HepG2 (cell line): ENCODE measurements around the gene CRADD. TPM values are rescaled to one million over a fixed set of nuclear protein-coding genes. Genes with fewer than 3 reads are reported as not detected.
A peak's percentile ranks its signal among the peaks of the same experiment; 100 is the strongest.

Experiments
- MEIS2 ChIP-seq: sonication (generic); formaldehyde crosslinking; IDR thresholded peaks from 2 replicates; pipeline ENCODE4 v1.9.0; 2021; ENCODE audit warnings: mild to moderate bottlenecking, missing genetic modification reagents
- REL ChIP-seq: sonication (generic); formaldehyde crosslinking; conservative IDR thresholded peaks from 2 replicates; pipeline ENCODE4 v1.8.0; 2022; ENCODE audit warnings: mild to moderate bottlenecking, missing genetic modification reagents, moderate library complexity
- RXRB ChIP-seq: IDR thresholded peaks from 2 replicates; pipeline ENCODE4 v1.6.1; 2016; ENCODE audit warnings: borderline replicate concordance, missing genetic modification reagents, missing compliant biosample characterization
- ZNF274 ChIP-seq: sonication (generic); formaldehyde crosslinking; IDR thresholded peaks from 2 replicates; pipeline ENCODE4 v1.5.1; 2020; ENCODE audit warnings: mild to moderate bottlenecking, missing genetic modification reagents
- ZNF451 ChIP-seq: sonication (generic); formaldehyde crosslinking; IDR thresholded peaks from 2 replicates; pipeline ENCODE4 v1.5.0; 2020; ENCODE audit warnings: mild to moderate bottlenecking, missing genetic modification reagents
- ZNF557 ChIP-seq: sonication (generic); formaldehyde crosslinking; IDR thresholded peaks from 2 replicates; pipeline ENCODE4 v1.4.0; 2020; ENCODE audit warnings: missing genetic modification reagents
- ZNF720 ChIP-seq: sonication (generic); formaldehyde crosslinking; IDR thresholded peaks from 2 replicates; pipeline ENCODE4 v1.4.0; 2020; ENCODE audit warnings: missing genetic modification reagents
- polyA plus RNA-seq, 8 experiments: library from polyadenylated mRNA; depleted of rRNA in 3 of 8; stranded (reverse) in 7 of 8; unstranded in 1 of 8; fragments of >200 nt; fragmentation: Illumina TruSeq in 4 of 8; extraction: Trizol in 4 of 8; gene quantifications; 2 replicates each; pipeline versions ENCODE4 v1.2.1 to v1.2.3, GENCODE V29; 2011 to 2016; ENCODE audit warnings: low read depth in 4 of 8, missing spikeins in 1 of 8, mixed read lengths in 1 of 8; ENCODE audit not compliant: insufficient read depth in 1 of 8
- total RNA-seq, 5 experiments: library from RNA; depleted of rRNA; stranded (reverse); fragments of >200 nt; fragmentation: Illumina TruSeq; extraction: Trizol; gene quantifications; 2 replicates each; pipeline ENCODE4 v1.2.3, GENCODE V29; 2016; ENCODE audit warnings: low read depth in 1 of 5
- TF ChIP-seq, protein P1 (sequence below): sonication (generic); formaldehyde crosslinking; IDR thresholded peaks from 2 replicates; pipeline ENCODE4 v1.9.0; 2021; ENCODE audit warnings: missing genetic modification reagents, borderline replicate concordance
- TF ChIP-seq, protein P2 (sequence below), 2 experiments: sonication (generic) in 1 of 2; formaldehyde crosslinking in 1 of 2; IDR thresholded peaks; 2 replicates each; pipeline versions ENCODE4 v1.5.1 to v1.6.1; 2011 to 2020; ENCODE audit warnings: borderline replicate concordance in 1 of 2, low read depth in 1 of 2, low read length in 1 of 2, mild to moderate bottlenecking in 1 of 2, missing genetic modification reagents in 1 of 2, moderate library complexity in 1 of 2
- TF ChIP-seq, protein P3 (sequence below): sonication (generic); formaldehyde crosslinking; IDR thresholded peaks from 2 replicates; pipeline ENCODE4 v1.5.1; 2020; ENCODE audit warnings: missing genetic modification reagents, mild to moderate bottlenecking, borderline replicate concordance

The CRADD gene
- total and polyA plus RNA-seq, 2 of the 13 experiments (the other 11 are each of a cell fraction or from before 2014, with no cell fraction given): 12.4 to 18.8 TPM

DNA sequence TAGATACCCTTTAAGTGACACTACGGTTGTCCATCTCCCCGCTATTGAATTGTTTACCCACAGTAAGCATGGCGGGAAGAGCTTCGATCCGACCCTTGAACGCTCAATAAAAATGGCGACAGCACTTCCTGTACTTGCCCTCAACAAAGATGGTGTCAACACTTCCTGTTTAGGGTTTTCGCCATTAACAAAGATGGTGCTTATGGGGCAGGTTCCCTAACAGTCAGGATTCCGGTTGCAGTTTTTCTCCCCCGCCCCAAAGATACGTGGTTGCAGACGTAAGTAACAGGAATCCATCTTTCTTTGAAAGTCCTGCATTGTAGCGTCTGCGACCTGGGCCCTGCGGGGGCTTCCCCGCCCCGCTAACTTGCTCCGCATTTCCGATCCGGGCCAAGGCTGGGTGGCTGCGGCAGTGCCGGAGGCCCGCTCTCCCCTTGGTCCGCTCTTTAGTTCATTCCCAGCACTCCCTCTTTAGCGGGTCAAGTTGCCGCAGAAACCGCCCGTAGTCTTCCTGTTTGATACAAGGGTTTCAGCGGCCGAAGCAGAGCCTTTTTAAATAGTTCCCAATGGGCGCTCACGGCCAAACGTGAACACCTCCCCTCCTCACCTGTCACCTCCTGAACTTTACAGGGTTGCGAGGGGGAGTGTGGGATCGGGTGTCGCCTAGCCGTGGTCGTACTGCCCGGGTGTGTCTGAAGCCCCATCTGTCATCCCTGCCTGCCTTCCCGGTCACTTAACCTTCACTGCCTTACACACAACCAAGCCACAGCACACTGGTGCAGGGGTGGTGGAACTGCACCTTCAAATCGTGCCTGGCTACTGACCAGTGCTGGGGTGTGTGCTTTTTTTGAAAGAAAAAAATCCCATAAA, at the start of gene CRADD (continued):
- peak; percentile 58; the same call in 1 of the 2 replicates for TF ChIP-seq RXRB (CRISPR knock-in tag)
- TF ChIP-seq ZNF720: no peak
- TF ChIP-seq, protein P1, sequence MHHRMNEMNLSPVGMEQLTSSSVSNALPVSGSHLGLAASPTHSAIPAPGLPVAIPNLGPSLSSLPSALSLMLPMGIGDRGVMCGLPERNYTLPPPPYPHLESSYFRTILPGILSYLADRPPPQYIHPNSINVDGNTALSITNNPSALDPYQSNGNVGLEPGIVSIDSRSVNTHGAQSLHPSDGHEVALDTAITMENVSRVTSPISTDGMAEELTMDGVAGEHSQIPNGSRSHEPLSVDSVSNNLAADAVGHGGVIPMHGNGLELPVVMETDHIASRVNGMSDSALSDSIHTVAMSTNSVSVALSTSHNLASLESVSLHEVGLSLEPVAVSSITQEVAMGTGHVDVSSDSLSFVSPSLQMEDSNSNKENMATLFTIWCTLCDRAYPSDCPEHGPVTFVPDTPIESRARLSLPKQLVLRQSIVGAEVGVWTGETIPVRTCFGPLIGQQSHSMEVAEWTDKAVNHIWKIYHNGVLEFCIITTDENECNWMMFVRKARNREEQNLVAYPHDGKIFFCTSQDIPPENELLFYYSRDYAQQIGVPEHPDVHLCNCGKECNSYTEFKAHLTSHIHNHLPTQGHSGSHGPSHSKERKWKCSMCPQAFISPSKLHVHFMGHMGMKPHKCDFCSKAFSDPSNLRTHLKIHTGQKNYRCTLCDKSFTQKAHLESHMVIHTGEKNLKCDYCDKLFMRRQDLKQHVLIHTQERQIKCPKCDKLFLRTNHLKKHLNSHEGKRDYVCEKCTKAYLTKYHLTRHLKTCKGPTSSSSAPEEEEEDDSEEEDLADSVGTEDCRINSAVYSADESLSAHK (CRISPR knock-in tag): no peak
- TF ChIP-seq ZNF557: no peak
- TF ChIP-seq, protein P2, sequence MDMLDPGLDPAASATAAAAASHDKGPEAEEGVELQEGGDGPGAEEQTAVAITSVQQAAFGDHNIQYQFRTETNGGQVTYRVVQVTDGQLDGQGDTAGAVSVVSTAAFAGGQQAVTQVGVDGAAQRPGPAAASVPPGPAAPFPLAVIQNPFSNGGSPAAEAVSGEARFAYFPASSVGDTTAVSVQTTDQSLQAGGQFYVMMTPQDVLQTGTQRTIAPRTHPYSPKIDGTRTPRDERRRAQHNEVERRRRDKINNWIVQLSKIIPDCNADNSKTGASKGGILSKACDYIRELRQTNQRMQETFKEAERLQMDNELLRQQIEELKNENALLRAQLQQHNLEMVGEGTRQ (IDR thresholded peaks at IDR 0.05; ENCODE audit: low read depth, low read length): no peak
- TF ChIP-seq, protein P2 (CRISPR knock-in tag; IDR thresholded peaks at IDR 0.05; ENCODE audit: borderline replicate concordance): no peak
- TF ChIP-seq MEIS2 (CRISPR knock-in tag): no peak
- no peak; the same call in 1 of the 2 replicates for TF ChIP-seq ZNF274 (CRISPR knock-in tag)
- no peak for TF ChIP-seq ZNF451 (CRISPR knock-in tag)
- TF ChIP-seq, protein P3, sequence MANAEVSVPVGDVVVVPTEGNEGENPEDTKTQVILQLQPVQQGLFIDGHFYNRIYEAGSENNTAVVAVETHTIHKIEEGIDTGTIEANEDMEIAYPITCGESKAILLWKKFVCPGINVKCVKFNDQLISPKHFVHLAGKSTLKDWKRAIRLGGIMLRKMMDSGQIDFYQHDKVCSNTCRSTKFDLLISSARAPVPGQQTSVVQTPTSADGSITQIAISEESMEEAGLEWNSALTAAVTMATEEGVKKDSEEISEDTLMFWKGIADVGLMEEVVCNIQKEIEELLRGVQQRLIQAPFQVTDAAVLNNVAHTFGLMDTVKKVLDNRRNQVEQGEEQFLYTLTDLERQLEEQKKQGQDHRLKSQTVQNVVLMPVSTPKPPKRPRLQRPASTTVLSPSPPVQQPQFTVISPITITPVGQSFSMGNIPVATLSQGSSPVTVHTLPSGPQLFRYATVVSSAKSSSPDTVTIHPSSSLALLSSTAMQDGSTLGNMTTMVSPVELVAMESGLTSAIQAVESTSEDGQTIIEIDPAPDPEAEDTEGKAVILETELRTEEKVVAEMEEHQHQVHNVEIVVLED (CRISPR knock-in tag): peak; percentile 83
- TF ChIP-seq REL: no peak
